ENCODE measurements around the gene SACM1L. TPM values are rescaled to one million over a fixed set of nuclear protein-coding genes. Genes with fewer than 3 reads are reported as not detected.

SACM1L gene
- total RNA-seq, 1 donor from 2014 or later: 44.1 TPM

DNA sequence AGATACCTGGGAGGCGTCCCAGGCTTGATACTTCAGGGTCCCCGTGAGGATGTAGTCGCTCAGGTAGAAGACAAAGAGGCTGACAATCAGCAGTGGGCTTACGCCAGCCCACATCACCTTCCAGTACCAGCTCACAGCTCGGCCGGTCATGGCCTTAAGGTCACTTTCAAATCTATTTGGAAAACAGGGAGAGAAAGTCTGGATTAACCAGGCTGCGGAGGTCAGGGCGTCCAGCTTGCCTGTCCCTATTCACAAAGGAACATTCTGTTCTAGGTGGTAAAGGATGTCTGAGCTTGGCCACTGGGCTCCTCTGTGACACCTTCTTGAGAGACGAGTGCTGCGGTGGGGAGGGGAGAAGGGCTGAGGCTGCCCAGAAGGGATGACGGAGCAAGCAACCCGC, 70.7 kb downstream of the SACM1L start:
- DNase-seq (ENCODE audit: low read depth, low spot score): no peak
- no peak for TF ChIP-seq CTCF (conservative IDR thresholded peaks at IDR 0.05)
- Mint-ChIP-seq H3K4me1 (peaks cover 3% of the 10 kb centered on the region), H3K4me3 (no peak overlapping the region), H3K27me3 (ENCODE audit: low read depth) (no peaks in the 10 kb centered on the region), H3K27ac (ENCODE audit: unreplicated experiment) (no peak overlapping the region), H3K9me3 (peaks cover 4% of the 10 kb centered on the region), H3K36me3 (ENCODE audit: low read depth) (no peaks in the 10 kb centered on the region)

DNA sequence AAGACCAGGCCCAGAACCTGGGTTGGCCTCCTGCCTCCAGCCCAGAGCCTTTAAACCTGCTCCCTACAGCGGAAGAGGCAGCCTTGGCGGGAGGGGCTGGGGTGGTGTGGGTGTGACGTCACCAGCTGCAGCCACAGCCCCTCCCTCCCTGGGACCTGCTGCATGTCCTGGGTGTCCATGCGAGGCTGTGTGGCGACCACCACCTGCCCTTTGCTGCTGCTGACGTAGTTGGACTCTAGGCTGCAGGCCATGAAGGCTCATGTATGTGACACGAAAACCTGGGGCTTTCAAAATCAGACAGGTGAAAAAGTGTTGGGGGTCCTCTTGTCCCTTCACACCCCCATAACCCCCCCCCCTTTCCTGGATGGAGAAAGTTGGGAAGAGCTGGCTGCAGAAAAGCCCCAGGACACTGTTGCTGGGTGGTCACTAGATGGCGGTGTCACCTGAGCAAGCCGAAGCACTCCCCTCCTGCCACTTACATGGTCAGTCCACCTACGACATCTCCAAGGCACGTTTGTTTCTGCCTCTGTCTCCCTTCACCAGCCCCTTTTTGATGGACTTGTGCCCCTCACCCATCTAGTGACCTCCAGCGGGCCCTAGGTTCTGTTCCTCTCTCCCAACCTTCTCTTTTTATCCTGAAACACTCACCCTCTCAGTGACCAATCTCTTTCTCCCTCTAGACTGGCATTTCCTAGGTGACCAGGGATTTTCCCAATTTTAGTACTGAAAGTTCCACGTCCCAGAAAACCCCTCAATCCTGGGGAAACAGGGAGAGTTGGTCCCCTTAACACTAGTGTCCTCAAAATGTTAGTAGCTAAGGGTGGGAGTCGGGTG, 71.9 kb downstream of the SACM1L start:
- no peaks in the 10 kb centered on the region for H3K36me3 Mint-ChIP-seq (ENCODE audit: low read depth)
- peak; percentile 76 for TF ChIP-seq CTCF (conservative IDR thresholded peaks at IDR 0.05)
- no peak overlapping the region for H3K27ac Mint-ChIP-seq (ENCODE audit: unreplicated experiment)
- peak; percentile 40 for DNase-seq (ENCODE audit: low read depth, low spot score)
- peaks cover 4% of the 10 kb centered on the region for H3K9me3 Mint-ChIP-seq
- H3K27me3 Mint-ChIP-seq (ENCODE audit: low read depth): no peaks in the 10 kb centered on the region
- H3K4me3 Mint-ChIP-seq: no peak overlapping the region
- H3K4me1 Mint-ChIP-seq: peaks cover 3% of the 10 kb centered on the region

- H3K9me3 Mint-ChIP-seq: peaks cover 4% of the 10 kb centered on the region
- no peaks in the 10 kb centered on the region for H3K27me3 Mint-ChIP-seq (ENCODE audit: low read depth)
- peaks cover 3% of the 10 kb centered on the region for H3K4me1 Mint-ChIP-seq
- H3K36me3 Mint-ChIP-seq (ENCODE audit: low read depth): no peaks in the 10 kb centered on the region
- DNase-seq (ENCODE audit: low read depth, low spot score): no peak
- no peak overlapping the region for H3K27ac Mint-ChIP-seq (ENCODE audit: unreplicated experiment)
- no peak for TF ChIP-seq CTCF (conservative IDR thresholded peaks at IDR 0.05)
- H3K4me3 Mint-ChIP-seq: no peak overlapping the region
These were observed 72.6 kb downstream of the SACM1L start for GRCh38 chr3:45761831-45762230.

DNA sequence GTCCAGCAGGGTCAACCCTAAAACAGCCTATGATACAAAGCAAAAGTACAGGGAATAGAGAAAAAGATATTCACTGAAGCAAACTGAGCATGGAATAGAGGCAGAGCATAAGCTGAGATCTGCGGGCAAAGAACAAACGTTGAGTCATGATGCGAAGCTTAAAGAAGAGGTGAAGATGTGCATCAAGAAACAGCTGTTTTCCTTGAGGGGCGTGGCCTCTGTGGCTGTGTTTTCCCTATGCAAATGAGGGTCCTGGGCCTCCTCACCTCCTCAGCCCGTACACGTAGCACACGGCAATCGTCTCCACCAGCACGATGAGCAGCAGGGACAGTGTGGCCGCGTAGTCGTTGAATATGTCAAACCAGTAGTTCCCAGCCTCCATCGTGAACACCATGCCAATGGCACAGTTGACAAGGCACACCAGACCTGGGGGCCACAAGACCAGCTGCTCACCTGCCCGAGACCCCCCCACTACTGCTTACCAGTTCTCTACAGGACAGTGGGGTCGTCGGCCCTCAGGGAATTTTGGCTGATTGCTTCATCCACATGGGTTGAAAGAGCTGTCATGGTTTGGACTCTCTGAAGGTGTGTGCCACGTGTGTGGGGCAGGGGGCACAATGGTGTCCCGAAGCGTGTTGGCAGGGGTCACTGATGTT, 73.6 kb downstream of the SACM1L start:
- peaks cover 3% of the 10 kb centered on the region for H3K4me1 Mint-ChIP-seq
- no peak overlapping the region for H3K27ac Mint-ChIP-seq (ENCODE audit: unreplicated experiment)
- peaks cover 4% of the 10 kb centered on the region for H3K9me3 Mint-ChIP-seq
- TF ChIP-seq CTCF (conservative IDR thresholded peaks at IDR 0.05): no peak
- H3K36me3 Mint-ChIP-seq (ENCODE audit: low read depth): no peaks in the 10 kb centered on the region
- no peak overlapping the region for H3K4me3 Mint-ChIP-seq
- no peak for DNase-seq (ENCODE audit: low read depth, low spot score)
- peaks cover 2% of the 10 kb centered on the region for H3K27me3 Mint-ChIP-seq (ENCODE audit: low read depth)

DNA sequence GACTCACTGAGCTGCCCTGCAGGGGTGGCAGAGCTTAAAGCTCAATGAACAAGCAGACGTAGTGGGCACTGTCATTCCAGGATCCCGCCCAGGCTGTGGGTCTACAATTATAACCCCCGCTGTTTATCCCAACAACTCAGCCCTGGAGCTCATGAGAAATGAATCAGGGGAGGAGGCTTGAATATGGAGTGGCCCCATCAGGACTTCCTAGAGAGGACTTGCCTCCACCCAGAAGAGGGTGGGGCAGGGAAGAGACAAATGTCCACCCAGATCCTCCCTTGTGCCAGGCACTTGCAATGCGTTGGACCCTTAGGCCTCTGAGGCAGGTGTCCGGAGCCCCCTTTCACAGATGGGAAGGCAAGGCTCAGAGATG, 74.1 kb downstream of the SACM1L start:
- Mint-ChIP-seq H3K9me3 (peaks cover 4% of the 10 kb centered on the region), H3K27ac (ENCODE audit: unreplicated experiment) (no peak overlapping the region), H3K36me3 (ENCODE audit: low read depth) (no peaks in the 10 kb centered on the region), H3K4me1 (peaks cover 3% of the 10 kb centered on the region), H3K4me3 (no peak overlapping the region), H3K27me3 (ENCODE audit: low read depth) (peaks cover 7% of the 10 kb centered on the region)
- DNase-seq (ENCODE audit: low read depth, low spot score): no peak
- TF ChIP-seq CTCF (conservative IDR thresholded peaks at IDR 0.05): no peak
